ENCODE data around the gene FNBP1. TPM values are rescaled to one million over a fixed set of nuclear protein-coding genes. Genes with fewer than 3 reads are reported as not detected.
A peak's percentile ranks its signal among the peaks of the same experiment; 100 is the strongest.

FNBP1 gene
- total and polyA plus RNA-seq, 8 donors: 30.4 to 51.8 (median 34.4) TPM

- Histone ChIP-seq H3K27me3 (no peaks in the 10 kb centered on the region), H3K9me3 (no peaks in the 10 kb centered on the region), H3K4me1 (no peaks in the 10 kb centered on the region), H3K36me3 (peaks cover 0 to 89% of the 10 kb centered on the region in 2 donors), H3K27ac (no peak overlapping the region), H3K4me3 (no peak overlapping the region)
- DNase-seq (no peak), ATAC-seq (no peak)
- TF ChIP-seq CTCF (IDR thresholded peaks at IDR 0.05): no peak
- intact Hi-C loops (cut with DNase I): no loop called here
Observed at GRCh38 chr9:130084337-130084736, 41.3 kb upstream of the FNBP1 start.

- no peak for ATAC-seq
- Histone ChIP-seq H3K36me3 (peaks cover 0 to 81% of the 10 kb centered on the region in 2 donors), H3K4me1 (peaks cover 8 to 20% of the 10 kb centered on the region in 2 donors), H3K4me3 (no peak overlapping the region), H3K27me3 (no peaks in the 10 kb centered on the region), H3K9me3 (no peaks in the 10 kb centered on the region), H3K27ac (no peak overlapping the region)
- intact Hi-C loops (cut with DNase I): no loop called here
- TF ChIP-seq CTCF (IDR thresholded peaks at IDR 0.05): no peak
- no peak for DNase-seq
Observed at GRCh38 chr9:130078547-130078946, 35.6 kb upstream of the FNBP1 start.

GRCh38 chr9:130073373-130073772 is 30.4 kb upstream of the FNBP1 start:
- Histone ChIP-seq H3K4me1 (peaks cover 26 to 46% of the 10 kb centered on the region in 2 donors), H3K27me3 (no peaks in the 10 kb centered on the region), H3K4me3 (no peak overlapping the region), H3K27ac (peak overlapping the region; percentile 19 to 72), H3K36me3 (peaks cover 0 to 29% of the 10 kb centered on the region in 2 donors), H3K9me3 (no peaks in the 10 kb centered on the region)
- ATAC-seq: no peak
- intact Hi-C loops (cut with DNase I): no loop called here
- peak in 1 of 4 donors; percentile 55 for DNase-seq
- TF ChIP-seq CTCF (IDR thresholded peaks at IDR 0.05): no peak

GRCh38 chr9:130072515-130073235 is 29.7 kb upstream of the FNBP1 start:
- Histone ChIP-seq H3K9me3 (no peaks in the 10 kb centered on the region), H3K27me3 (no peaks in the 10 kb centered on the region), H3K36me3 (peaks cover 0 to 22% of the 10 kb centered on the region in 2 donors), H3K4me1 (peaks cover 26 to 53% of the 10 kb centered on the region in 2 donors), H3K27ac (peak overlapping the region; percentile 5 to 72), H3K4me3 (no peak overlapping the region)
- DNase-seq (no peak), ATAC-seq (no peak)
- TF ChIP-seq CTCF (IDR thresholded peaks at IDR 0.05): no peak
- intact Hi-C loops (cut with DNase I): no loop called here

- DNase-seq (no peak), ATAC-seq (peak; percentile 59)
- peak overlapping the region; percentile 42 to 79 for H3K27ac ChIP-seq
- no peaks in the 10 kb centered on the region for H3K27me3 ChIP-seq
- peaks cover 0 to 4% of the 10 kb centered on the region in 2 donors for H3K36me3 ChIP-seq
- no peak for TF ChIP-seq CTCF (IDR thresholded peaks at IDR 0.05)
- no peaks in the 10 kb centered on the region for H3K9me3 ChIP-seq
- peaks cover 22 to 44% of the 10 kb centered on the region in 2 donors for H3K4me1 ChIP-seq
- intact Hi-C loops (cut with DNase I): no loop called here
- no peak overlapping the region for H3K4me3 ChIP-seq
Observed at GRCh38 chr9:130069048-130069447, 26.1 kb upstream of the FNBP1 start.

All from left lung (tissue), 10 donors.